HCT116 (cell line): ENCODE results near the gene CACNA2D2. TPM values are rescaled to one million over a fixed set of nuclear protein-coding genes. Genes with fewer than 3 reads are reported as not detected.

Experiments
- ATAC-seq: fragments of 200-7000 bp; cut with Tn5 transposase; 2 replicates; pipeline ENCODE4 v1.9.1; 2020; ENCODE audit warnings: mild to moderate bottlenecking, moderate library complexity
- BruUV-seq: library from RNA; stranded (reverse); fragments of 400-500 nt; replicated peaks from 2 replicates; lab custom pipeline; 2021; lab: Mats Ljungman, UMichigan
- CTCF ChIA-PET: fragments of 300-600 bp; sonication (Branson Sonifier 250); formaldehyde crosslinking; loops from one replicate; lab custom pipeline; 2021; ENCODE audit warnings: antibody characterized with exemption; lab: Charles Lee
- POLR2A ChIA-PET: fragments of 300-600, 350-600 bp; sonication (Branson Sonifier 250); formaldehyde crosslinking; loops from one replicate; lab custom pipeline; 2021; ENCODE audit warnings: antibody characterized with exemption; lab: Charles Lee
- RAD21 ChIA-PET, 2 experiments: fragments of 300-600 bp; sonication (Branson Sonifier 250); formaldehyde crosslinking; loops; one replicate each; lab custom pipeline; 2023; ENCODE audit warnings: low total read pairs in 2 of 2; ENCODE audit not compliant: uncharacterized antibody in 2 of 2, unreplicated experiment in 2 of 2, low non-redundant PET in 1 of 2; lab: Charles Lee
- DNase-seq: peaks from one replicate; pipeline ENCODE4 v3.0.0-alpha.2; 2010; ENCODE audit warnings: low read depth, low spot score
- H2AFZ ChIP-seq: fragments of 200-600 bp; shearing (Covaris generic), sonication (generic); 2 replicates; pipeline ENCODE4 v1.6.1; 2017; ENCODE audit warnings: low read depth, mixed run types, mixed read lengths, antibody characterized with exemption, low read length; ENCODE audit not compliant: poor library complexity, severe bottlenecking
- H3K27ac ChIP-seq: 2 replicates; pipeline ENCODE4 v1.5.1; 2012; ENCODE audit warnings: low read depth, low read length
- H3K27me3 ChIP-seq: fragments of 200-600 bp; sonication (generic); 2 replicates; pipeline ENCODE4 v1.6.1; 2016; ENCODE audit warnings: mixed run types, low read length, mixed read lengths; ENCODE audit not compliant: insufficient read depth
- H3K36me3 ChIP-seq, 2 experiments: fragments of 200-500 bp in 1 of 2; fragments of 200-600 bp in 1 of 2; sonication (Bioruptor generic) in 1 of 2; sonication (generic) in 1 of 2; 2 replicates each; pipeline versions ENCODE4 v1.5.1 to v1.6.1; 2014 to 2016; ENCODE audit warnings: low read length in 2 of 2, inconsistent platforms in 1 of 2, mixed read lengths in 1 of 2, mixed run types in 1 of 2; ENCODE audit not compliant: insufficient read depth in 2 of 2, control insufficient read depth in 1 of 2
- H3K4me1 ChIP-seq, 2 experiments: fragments of 200-600 bp in 1 of 2; sonication (generic) in 1 of 2; 2 replicates each; pipeline versions ENCODE4 v1.5.1 to v1.6.1; 2012 to 2017; ENCODE audit warnings: low read length in 2 of 2, inconsistent platforms in 1 of 2, mild to moderate bottlenecking in 1 of 2, mixed read lengths in 1 of 2, mixed run types in 1 of 2, moderate library complexity in 1 of 2; ENCODE audit not compliant: insufficient read depth in 2 of 2, control insufficient read depth in 1 of 2
- H3K4me2 ChIP-seq: fragments of 200-600 bp; sonication (generic); 2 replicates; pipeline ENCODE4 v1.6.1; 2017; ENCODE audit warnings: mixed run types, low read length, mixed read lengths
- H3K4me3 ChIP-seq, 2 experiments: fragments of 200-600 bp in 1 of 2; sonication (generic) in 1 of 2; replicated peaks in 1 of 2; 2 replicates each; pipeline ENCODE4 v1.5.1; 2011 to 2016; ENCODE audit warnings: low read length in 2 of 2, control low read depth in 1 of 2, low read depth in 1 of 2, mild to moderate bottlenecking in 1 of 2, mixed read lengths in 1 of 2, mixed run types in 1 of 2
- H3K79me2 ChIP-seq: fragments of 200-600 bp; sonication (generic); 2 replicates; pipeline ENCODE4 v1.6.1; 2017; ENCODE audit warnings: mild to moderate bottlenecking, mixed run types, low read length, moderate library complexity, mixed read lengths; ENCODE audit not compliant: insufficient read depth
- H3K9ac ChIP-seq: fragments of 200-600 bp; sonication (generic); 2 replicates; pipeline ENCODE4 v1.6.1; 2016; ENCODE audit warnings: low read length, mixed read lengths
- H3K9me2 ChIP-seq: fragments of 200-600 bp; sonication (generic), shearing (Covaris generic); 2 replicates; pipeline ENCODE4 v1.6.1; 2017; ENCODE audit warnings: mixed run types, mild to moderate bottlenecking, moderate library complexity; ENCODE audit not compliant: insufficient read depth
- H3K9me3 ChIP-seq, 2 experiments: fragments of 200-500 bp in 1 of 2; fragments of 200-600 bp in 1 of 2; sonication (Bioruptor generic) in 1 of 2; sonication (generic) in 1 of 2; 2 replicates each; pipeline ENCODE4 v1.6.1; 2014 to 2017; ENCODE audit warnings: low read length in 2 of 2, mixed read lengths in 2 of 2, inconsistent platforms in 1 of 2, low read depth in 1 of 2, mild to moderate bottlenecking in 1 of 2, mixed run types in 1 of 2, moderate library complexity in 1 of 2; ENCODE audit not compliant: control insufficient read depth in 1 of 2, insufficient read depth in 1 of 2
- H4K20me1 ChIP-seq: fragments of 200-600 bp; sonication (generic), shearing (Covaris generic); 2 replicates; pipeline ENCODE4 v1.6.1; 2017; ENCODE audit warnings: mixed run types, mild to moderate bottlenecking, moderate library complexity; ENCODE audit not compliant: insufficient read depth
- CEBPB ChIP-seq: IDR thresholded peaks from 2 replicates; pipeline ENCODE4 v1.6.1; 2012; ENCODE audit warnings: low read depth
- CTCF ChIP-seq, 3 experiments: fragments of 200-600 bp in 1 of 3; sonication (generic) in 1 of 3; IDR thresholded peaks in 2 of 3; conservative IDR thresholded peaks in 1 of 3; 2 replicates each; pipeline ENCODE4 v1.5.1; 2012 to 2017; ENCODE audit warnings: low read depth in 2 of 3, low read length in 2 of 3, antibody characterized with exemption in 1 of 3, borderline replicate concordance in 1 of 3, control low read depth in 1 of 3, mild to moderate bottlenecking in 1 of 3, mixed read lengths in 1 of 3, mixed run types in 1 of 3, moderate library complexity in 1 of 3; ENCODE audit not compliant: insufficient read depth in 1 of 3
- ELF1 ChIP-seq: IDR thresholded peaks from 2 replicates; pipeline ENCODE4 v1.6.1; 2012; ENCODE audit warnings: low read depth, borderline replicate concordance
- EZH2 ChIP-seq: fragments of 200-600 bp; sonication (generic); IDR thresholded peaks from 2 replicates; pipeline ENCODE4 v1.6.1; 2017; ENCODE audit warnings: antibody characterized with exemption, mixed run types
- JUND ChIP-seq: IDR thresholded peaks from 2 replicates; pipeline ENCODE4 v1.6.1; 2012
- POLR2AphosphoS5 ChIP-seq: IDR thresholded peaks from 2 replicates; pipeline ENCODE4 v1.6.1; 2011; ENCODE audit warnings: mild to moderate bottlenecking, low read depth, low read length, moderate library complexity
- RAD21 ChIP-seq: IDR thresholded peaks from 2 replicates; pipeline ENCODE4 v1.6.1; 2012; ENCODE audit warnings: low read depth, mild to moderate bottlenecking
- YY1 ChIP-seq: IDR thresholded peaks from 2 replicates; pipeline ENCODE4 v1.6.1; 2011; ENCODE audit warnings: low read length, low read depth, moderate library complexity, mild to moderate bottlenecking; ENCODE audit not compliant: insufficient replicate concordance; ENCODE audit errors: extremely low read depth
- ZBTB33 ChIP-seq: IDR thresholded peaks from 2 replicates; pipeline ENCODE4 v1.6.1; 2011; ENCODE audit warnings: mild to moderate bottlenecking, low read length, moderate library complexity; ENCODE audit not compliant: insufficient replicate concordance; ENCODE audit errors: extremely low read depth
- ZNF274 ChIP-seq: fragments of 200-500 bp; sonication (Bioruptor generic); IDR thresholded peaks from 2 replicates; pipeline ENCODE4 v1.6.1; 2014; ENCODE audit warnings: mild to moderate bottlenecking, low read depth, low read length, inconsistent platforms
- intact Hi-C: fragments of 100-400 bp; cut with micrococcal nuclease; formaldehyde crosslinking; loops from 2 replicates; pipeline ENCODE4 v1.10.0; 2022
- total RNA-seq: library from RNA; stranded (reverse); gene quantifications from one replicate; pipeline ENCODE4 v1.2.1, GENCODE V29; 2021; ENCODE audit not compliant: unreplicated experiment
- TF ChIP-seq, protein P1 (sequence below): IDR thresholded peaks from 2 replicates; pipeline ENCODE4 v1.6.1; 2012

The CACNA2D2 gene
- total RNA-seq, 1 experiment from 2014 or later, result 10.2 TPM

GRCh38 chr3:50444213-50444612, 59.2 kb downstream of the CACNA2D2 start (continued):
- TF ChIP-seq CTCF (IDR thresholded peaks at IDR 0.05 in 2 of 3, conservative IDR thresholded peaks at IDR 0.05 in 1 of 3; ENCODE audit: borderline replicate concordance in 1 of 3, insufficient read depth in 1 of 3, low read depth in 2 of 3, low read length in 2 of 3) (no peak), POLR2AphosphoS5 (no peak), CEBPB (no peak), JUND (no peak), YY1 (no peak), ELF1 (no peak)

- H4K20me1 ChIP-seq, result no peaks in the 10 kb centered on the region
- no peaks in the 10 kb centered on the region for H3K4me1 ChIP-seq
- H3K27ac ChIP-seq, result no peak overlapping the region
- intact Hi-C loops, result no loop called here
- ChIA-PET RAD21 (no interaction called here), POLR2A (no interaction called here), CTCF (no interaction called here)
- no peak overlapping the region for H2AFZ ChIP-seq
- no TSS peak for BruUV-seq
- DNase-seq, result no peak
- H3K9ac ChIP-seq, result no peak overlapping the region
- no peak overlapping the region for H3K4me2 ChIP-seq
- no peak overlapping the region for H3K4me3 ChIP-seq
- H3K9me2 ChIP-seq, result no peaks in the 10 kb centered on the region
- H3K36me3 ChIP-seq, result no peaks in the 10 kb centered on the region; a peak in 1 of 4 replicates
- H3K9me3 ChIP-seq, result no peaks in the 10 kb centered on the region
- TF ChIP-seq RAD21, result no peak
- TF ChIP-seq EZH2, result no peak
- TF ChIP-seq, protein P1, sequence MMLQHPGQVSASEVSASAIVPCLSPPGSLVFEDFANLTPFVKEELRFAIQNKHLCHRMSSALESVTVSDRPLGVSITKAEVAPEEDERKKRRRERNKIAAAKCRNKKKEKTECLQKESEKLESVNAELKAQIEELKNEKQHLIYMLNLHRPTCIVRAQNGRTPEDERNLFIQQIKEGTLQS, result no peak
- TF ChIP-seq ZNF274, result no peak
- TF ChIP-seq ELF1, result no peak
- no peak for TF ChIP-seq ZBTB33
- TF ChIP-seq JUND, result no peak
- TF ChIP-seq, all 23 proteins: peak for 0
- no peaks in the 10 kb centered on the region for H3K79me2 ChIP-seq
- ATAC-seq, result no peak
- H3K27me3 ChIP-seq, result no peaks in the 10 kb centered on the region
Observed at GRCh38 chr3:50442945-50443579, 60.4 kb downstream of the CACNA2D2 start.
